Keratinocyte (primary cell): ENCODE results near the gene FTHL17. TPM values are rescaled to one million over a fixed set of nuclear protein-coding genes. Genes with fewer than 3 reads are reported as not detected.

Source experiments
- DNase-seq: peaks from one replicate; pipeline ENCODE4 v3.0.0-alpha.2; 2011; ENCODE audit warnings: low read depth, missing footprints, low spot score
- FAIRE-seq: peaks from 2 replicates; lab custom pipeline; 2011; peaks lifted over from hg19 to GRCh38; lab: Jason Lieb, UNC
- H2AFZ ChIP-seq: 2 replicates; pipeline ENCODE4 v1.6.0; 2012; ENCODE audit warnings: low read length, control low read depth, inconsistent platforms; ENCODE audit not compliant: control insufficient read depth
- H3K27ac ChIP-seq: 2 replicates; pipeline ENCODE4 v1.5.1; 2011; ENCODE audit warnings: low read length; ENCODE audit not compliant: control insufficient read depth, insufficient read depth
- H3K27me3 ChIP-seq: 3 replicates; pipeline ENCODE4 v1.6.0; 2011; ENCODE audit warnings: low read length; ENCODE audit not compliant: control insufficient read depth, insufficient read depth; ENCODE audit errors: extremely low read depth
- H3K36me3 ChIP-seq, 2 experiments: 2 replicates in 1 of 2; 3 replicates in 1 of 2; pipeline ENCODE4 v1.5.1; 2011; ENCODE audit warnings: low read length in 2 of 2, mild to moderate bottlenecking in 1 of 2; ENCODE audit not compliant: control insufficient read depth in 2 of 2, insufficient read depth in 2 of 2; ENCODE audit errors: extremely low read depth in 1 of 2
- H3K4me1 ChIP-seq: 3 replicates; pipeline ENCODE4 v1.5.1; 2011; ENCODE audit warnings: low read length; ENCODE audit not compliant: control insufficient read depth, insufficient read depth; ENCODE audit errors: extremely low read depth
- H3K4me2 ChIP-seq: 3 replicates; pipeline ENCODE4 v1.6.0; 2011; ENCODE audit warnings: low read depth, low read length; ENCODE audit not compliant: control insufficient read depth, insufficient read depth; ENCODE audit errors: extremely low read depth
- H3K4me3 ChIP-seq, 3 experiments: fragments of 200-600 bp in 1 of 3; sonication (generic) in 1 of 3; 2 replicates in 2 of 3; 3 replicates in 1 of 3; pipeline ENCODE4 v1.5.1; 2011 to 2016; ENCODE audit warnings: low read length in 3 of 3, mild to moderate bottlenecking in 3 of 3, control low read depth in 2 of 3, inconsistent platforms in 1 of 3, low read depth in 1 of 3, mixed read lengths in 1 of 3, mixed run types in 1 of 3, moderate library complexity in 1 of 3; ENCODE audit not compliant: control insufficient read depth in 2 of 3, insufficient read depth in 2 of 3; ENCODE audit errors: extremely low read depth in 1 of 3
- H3K79me2 ChIP-seq: 2 replicates; pipeline ENCODE4 v1.6.0; 2012; ENCODE audit warnings: low read length; ENCODE audit not compliant: control insufficient read depth, insufficient read depth
- H3K9ac ChIP-seq: 3 replicates; pipeline ENCODE4 v1.6.0; 2011; ENCODE audit warnings: low read length; ENCODE audit not compliant: control insufficient read depth, insufficient read depth; ENCODE audit errors: extremely low read depth
- H3K9me1 ChIP-seq: 3 replicates; pipeline ENCODE4 v1.6.0; 2011; ENCODE audit warnings: low read length; ENCODE audit not compliant: control insufficient read depth, insufficient read depth; ENCODE audit errors: extremely low read depth
- H3K9me3 ChIP-seq: 2 replicates; pipeline ENCODE4 v1.5.1; 2012; ENCODE audit warnings: low read depth, low read length; ENCODE audit not compliant: control insufficient read depth
- H4K20me1 ChIP-seq: 3 replicates; pipeline ENCODE4 v1.6.0; 2011; ENCODE audit warnings: low read length; ENCODE audit not compliant: control insufficient read depth, insufficient read depth; ENCODE audit errors: extremely low read depth
- EZH2 ChIP-seq: IDR thresholded peaks from one replicate; pipeline ENCODE4 v1.6.1; 2012; ENCODE audit warnings: inconsistent platforms, mild to moderate bottlenecking, low read length, moderate library complexity
- dilution Hi-C: fragments of 300-500 bp; cut with MboI; formaldehyde crosslinking; loops from one replicate; pipeline ENCODE4 v1.7.0; 2020; ENCODE audit warnings: low sequenced_read_pairs; ENCODE audit not compliant: extremely low pct_ligation_motif_present
- polyA plus RNA-seq, 5 experiments: library from polyadenylated mRNA; depleted of rRNA in 3 of 5; stranded (reverse) in 3 of 5; stranded (forward) in 1 of 5; unstranded in 1 of 5; fragments of >200 nt; gene quantifications; 1 replicate in 1 of 5; 2 replicates in 3 of 5; 3 replicates in 1 of 5; pipeline versions ENCODE4 v1.2.1 to v1.2.3, GENCODE V29; 2011 to 2012; ENCODE audit warnings: missing spikeins in 2 of 5, low read depth in 1 of 5, low replicate concordance in 1 of 5
- TF ChIP-seq, protein P1 (sequence below), 3 experiments: IDR thresholded peaks in 1 of 3; conservative IDR thresholded peaks in 1 of 3; optimal IDR thresholded peaks in 1 of 3; 2 replicates in 2 of 3; 3 replicates in 1 of 3; pipeline versions ENCODE3 to v1.5.1; 2011; ENCODE audit warnings: low read length in 3 of 3, mild to moderate bottlenecking in 3 of 3, moderate library complexity in 2 of 3, control low read depth in 1 of 3, inconsistent platforms in 1 of 3; ENCODE audit not compliant: insufficient read depth in 2 of 3; ENCODE audit errors: extremely low read depth in 1 of 3

FTHL17 gene
- polyA plus RNA-seq, 1 donor (not counting 4 experiments of a cell fraction or from before 2014, with no cell fraction given): not detected

DNA sequence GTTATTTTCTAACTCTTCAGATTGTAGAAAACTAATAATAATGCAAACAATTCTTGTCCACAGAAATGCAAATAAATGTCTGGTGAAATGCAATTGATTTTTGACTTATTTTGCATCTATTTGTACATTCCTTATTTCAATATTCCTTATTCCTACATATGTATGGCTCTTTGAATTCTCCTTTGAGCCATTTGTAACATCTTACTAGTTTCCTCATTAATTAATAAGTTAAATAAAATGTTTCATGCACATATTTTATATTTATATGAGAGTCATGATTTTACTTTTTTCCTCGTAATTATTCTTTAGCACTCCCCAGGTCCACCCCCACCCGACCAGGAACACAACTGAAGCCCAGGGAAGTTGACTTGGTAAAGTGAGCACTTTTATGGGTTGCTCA is 2.7 kb upstream of the FTHL17 start:
- Histone ChIP-seq H3K4me2 (no peak overlapping the region), H3K27ac (no peak overlapping the region), H3K9me3 (no peaks in the 10 kb centered on the region), H3K4me3 (no peak overlapping the region), H3K36me3 (no peaks in the 10 kb centered on the region), H3K4me1 (no peaks in the 10 kb centered on the region), H3K9ac (no peak overlapping the region), H3K79me2 (no peaks in the 10 kb centered on the region), H3K9me1 (no peaks in the 10 kb centered on the region), H3K27me3 (no peaks in the 10 kb centered on the region), H4K20me1 (no peaks in the 10 kb centered on the region), H2AFZ (no peak overlapping the region)
- DNase-seq (no peak), FAIRE-seq (no peak)
- TF ChIP-seq, protein P1, sequence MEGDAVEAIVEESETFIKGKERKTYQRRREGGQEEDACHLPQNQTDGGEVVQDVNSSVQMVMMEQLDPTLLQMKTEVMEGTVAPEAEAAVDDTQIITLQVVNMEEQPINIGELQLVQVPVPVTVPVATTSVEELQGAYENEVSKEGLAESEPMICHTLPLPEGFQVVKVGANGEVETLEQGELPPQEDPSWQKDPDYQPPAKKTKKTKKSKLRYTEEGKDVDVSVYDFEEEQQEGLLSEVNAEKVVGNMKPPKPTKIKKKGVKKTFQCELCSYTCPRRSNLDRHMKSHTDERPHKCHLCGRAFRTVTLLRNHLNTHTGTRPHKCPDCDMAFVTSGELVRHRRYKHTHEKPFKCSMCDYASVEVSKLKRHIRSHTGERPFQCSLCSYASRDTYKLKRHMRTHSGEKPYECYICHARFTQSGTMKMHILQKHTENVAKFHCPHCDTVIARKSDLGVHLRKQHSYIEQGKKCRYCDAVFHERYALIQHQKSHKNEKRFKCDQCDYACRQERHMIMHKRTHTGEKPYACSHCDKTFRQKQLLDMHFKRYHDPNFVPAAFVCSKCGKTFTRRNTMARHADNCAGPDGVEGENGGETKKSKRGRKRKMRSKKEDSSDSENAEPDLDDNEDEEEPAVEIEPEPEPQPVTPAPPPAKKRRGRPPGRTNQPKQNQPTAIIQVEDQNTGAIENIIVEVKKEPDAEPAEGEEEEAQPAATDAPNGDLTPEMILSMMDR (optimal IDR thresholded peaks at IDR 0.05 in 1 of 3, IDR thresholded peaks at IDR 0.05 in 1 of 3, conservative IDR thresholded peaks at IDR 0.05 in 1 of 3; ENCODE audit: extremely low read depth in 1 of 3, insufficient read depth in 2 of 3, low read length in 3 of 3): no peak
- TF ChIP-seq EZH2: no peak
- dilution Hi-C loops: no loop called here

DNA sequence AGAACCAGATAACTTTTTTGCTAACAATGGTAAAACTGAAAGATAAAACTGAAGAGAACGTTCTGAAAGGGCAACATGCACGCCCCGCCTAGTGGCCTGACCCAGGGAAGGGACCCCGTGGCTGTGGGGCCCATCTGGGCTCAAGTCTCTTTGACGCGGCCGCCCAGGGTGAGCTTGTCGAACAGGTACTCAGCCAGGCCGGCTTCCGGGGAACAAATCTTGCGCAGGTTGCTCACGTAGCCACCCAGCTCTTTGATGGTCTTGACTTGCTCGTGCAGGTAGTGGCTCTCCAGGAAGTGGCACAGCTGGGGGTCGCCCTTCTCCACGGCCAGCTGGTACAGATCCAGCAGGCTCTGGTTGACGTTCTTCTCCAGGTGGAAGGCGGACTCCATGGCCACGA is 579 bp downstream of the FTHL17 start:
- Histone ChIP-seq H3K9me1 (no peaks in the 10 kb centered on the region), H3K4me1 (no peaks in the 10 kb centered on the region), H3K27me3 (no peaks in the 10 kb centered on the region), H3K9ac (no peak overlapping the region), H3K36me3 (no peaks in the 10 kb centered on the region), H2AFZ (no peak overlapping the region), H3K27ac (no peak overlapping the region), H3K4me2 (no peak overlapping the region), H3K79me2 (no peaks in the 10 kb centered on the region), H3K9me3 (no peaks in the 10 kb centered on the region), H3K4me3 (no peak overlapping the region), H4K20me1 (no peaks in the 10 kb centered on the region)
- DNase-seq (no peak), FAIRE-seq (no peak)
- no peak for TF ChIP-seq EZH2
- TF ChIP-seq, protein P1 (optimal IDR thresholded peaks at IDR 0.05 in 1 of 3, IDR thresholded peaks at IDR 0.05 in 1 of 3, conservative IDR thresholded peaks at IDR 0.05 in 1 of 3; ENCODE audit: extremely low read depth in 1 of 3, insufficient read depth in 2 of 3, low read length in 3 of 3): no peak
- dilution Hi-C loops: no loop called here
